ENCODE measurements around the gene PDYN. TPM values are rescaled to one million over a fixed set of nuclear protein-coding genes. Genes with fewer than 3 reads are reported as not detected.

The PDYN gene
- total and polyA plus RNA-seq, 9 of the 15 experiments (the other 6 are each of a cell fraction or from before 2014, with no cell fraction given), result not detected

DNA sequence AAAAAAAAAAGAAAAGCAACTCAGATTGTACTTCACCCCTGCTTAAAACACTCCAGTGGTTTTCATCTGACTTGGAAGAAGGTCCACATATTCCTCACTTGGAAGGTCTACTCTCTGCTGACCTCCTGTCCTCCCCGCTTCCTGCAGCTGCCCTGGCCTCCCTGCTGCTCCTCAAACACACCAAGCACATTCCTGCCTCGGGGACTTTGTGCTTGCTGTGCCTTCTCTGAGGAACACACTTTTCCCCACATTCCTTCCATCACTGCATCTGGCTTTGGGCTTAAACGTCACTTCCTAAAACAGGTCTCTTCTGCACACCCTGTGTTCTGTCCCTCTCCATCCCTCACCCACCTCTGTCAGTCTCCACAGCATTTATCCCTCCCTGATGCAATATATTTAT is 4.9 kb upstream of the PDYN start (continued):
- TF ChIP-seq, protein P1, sequence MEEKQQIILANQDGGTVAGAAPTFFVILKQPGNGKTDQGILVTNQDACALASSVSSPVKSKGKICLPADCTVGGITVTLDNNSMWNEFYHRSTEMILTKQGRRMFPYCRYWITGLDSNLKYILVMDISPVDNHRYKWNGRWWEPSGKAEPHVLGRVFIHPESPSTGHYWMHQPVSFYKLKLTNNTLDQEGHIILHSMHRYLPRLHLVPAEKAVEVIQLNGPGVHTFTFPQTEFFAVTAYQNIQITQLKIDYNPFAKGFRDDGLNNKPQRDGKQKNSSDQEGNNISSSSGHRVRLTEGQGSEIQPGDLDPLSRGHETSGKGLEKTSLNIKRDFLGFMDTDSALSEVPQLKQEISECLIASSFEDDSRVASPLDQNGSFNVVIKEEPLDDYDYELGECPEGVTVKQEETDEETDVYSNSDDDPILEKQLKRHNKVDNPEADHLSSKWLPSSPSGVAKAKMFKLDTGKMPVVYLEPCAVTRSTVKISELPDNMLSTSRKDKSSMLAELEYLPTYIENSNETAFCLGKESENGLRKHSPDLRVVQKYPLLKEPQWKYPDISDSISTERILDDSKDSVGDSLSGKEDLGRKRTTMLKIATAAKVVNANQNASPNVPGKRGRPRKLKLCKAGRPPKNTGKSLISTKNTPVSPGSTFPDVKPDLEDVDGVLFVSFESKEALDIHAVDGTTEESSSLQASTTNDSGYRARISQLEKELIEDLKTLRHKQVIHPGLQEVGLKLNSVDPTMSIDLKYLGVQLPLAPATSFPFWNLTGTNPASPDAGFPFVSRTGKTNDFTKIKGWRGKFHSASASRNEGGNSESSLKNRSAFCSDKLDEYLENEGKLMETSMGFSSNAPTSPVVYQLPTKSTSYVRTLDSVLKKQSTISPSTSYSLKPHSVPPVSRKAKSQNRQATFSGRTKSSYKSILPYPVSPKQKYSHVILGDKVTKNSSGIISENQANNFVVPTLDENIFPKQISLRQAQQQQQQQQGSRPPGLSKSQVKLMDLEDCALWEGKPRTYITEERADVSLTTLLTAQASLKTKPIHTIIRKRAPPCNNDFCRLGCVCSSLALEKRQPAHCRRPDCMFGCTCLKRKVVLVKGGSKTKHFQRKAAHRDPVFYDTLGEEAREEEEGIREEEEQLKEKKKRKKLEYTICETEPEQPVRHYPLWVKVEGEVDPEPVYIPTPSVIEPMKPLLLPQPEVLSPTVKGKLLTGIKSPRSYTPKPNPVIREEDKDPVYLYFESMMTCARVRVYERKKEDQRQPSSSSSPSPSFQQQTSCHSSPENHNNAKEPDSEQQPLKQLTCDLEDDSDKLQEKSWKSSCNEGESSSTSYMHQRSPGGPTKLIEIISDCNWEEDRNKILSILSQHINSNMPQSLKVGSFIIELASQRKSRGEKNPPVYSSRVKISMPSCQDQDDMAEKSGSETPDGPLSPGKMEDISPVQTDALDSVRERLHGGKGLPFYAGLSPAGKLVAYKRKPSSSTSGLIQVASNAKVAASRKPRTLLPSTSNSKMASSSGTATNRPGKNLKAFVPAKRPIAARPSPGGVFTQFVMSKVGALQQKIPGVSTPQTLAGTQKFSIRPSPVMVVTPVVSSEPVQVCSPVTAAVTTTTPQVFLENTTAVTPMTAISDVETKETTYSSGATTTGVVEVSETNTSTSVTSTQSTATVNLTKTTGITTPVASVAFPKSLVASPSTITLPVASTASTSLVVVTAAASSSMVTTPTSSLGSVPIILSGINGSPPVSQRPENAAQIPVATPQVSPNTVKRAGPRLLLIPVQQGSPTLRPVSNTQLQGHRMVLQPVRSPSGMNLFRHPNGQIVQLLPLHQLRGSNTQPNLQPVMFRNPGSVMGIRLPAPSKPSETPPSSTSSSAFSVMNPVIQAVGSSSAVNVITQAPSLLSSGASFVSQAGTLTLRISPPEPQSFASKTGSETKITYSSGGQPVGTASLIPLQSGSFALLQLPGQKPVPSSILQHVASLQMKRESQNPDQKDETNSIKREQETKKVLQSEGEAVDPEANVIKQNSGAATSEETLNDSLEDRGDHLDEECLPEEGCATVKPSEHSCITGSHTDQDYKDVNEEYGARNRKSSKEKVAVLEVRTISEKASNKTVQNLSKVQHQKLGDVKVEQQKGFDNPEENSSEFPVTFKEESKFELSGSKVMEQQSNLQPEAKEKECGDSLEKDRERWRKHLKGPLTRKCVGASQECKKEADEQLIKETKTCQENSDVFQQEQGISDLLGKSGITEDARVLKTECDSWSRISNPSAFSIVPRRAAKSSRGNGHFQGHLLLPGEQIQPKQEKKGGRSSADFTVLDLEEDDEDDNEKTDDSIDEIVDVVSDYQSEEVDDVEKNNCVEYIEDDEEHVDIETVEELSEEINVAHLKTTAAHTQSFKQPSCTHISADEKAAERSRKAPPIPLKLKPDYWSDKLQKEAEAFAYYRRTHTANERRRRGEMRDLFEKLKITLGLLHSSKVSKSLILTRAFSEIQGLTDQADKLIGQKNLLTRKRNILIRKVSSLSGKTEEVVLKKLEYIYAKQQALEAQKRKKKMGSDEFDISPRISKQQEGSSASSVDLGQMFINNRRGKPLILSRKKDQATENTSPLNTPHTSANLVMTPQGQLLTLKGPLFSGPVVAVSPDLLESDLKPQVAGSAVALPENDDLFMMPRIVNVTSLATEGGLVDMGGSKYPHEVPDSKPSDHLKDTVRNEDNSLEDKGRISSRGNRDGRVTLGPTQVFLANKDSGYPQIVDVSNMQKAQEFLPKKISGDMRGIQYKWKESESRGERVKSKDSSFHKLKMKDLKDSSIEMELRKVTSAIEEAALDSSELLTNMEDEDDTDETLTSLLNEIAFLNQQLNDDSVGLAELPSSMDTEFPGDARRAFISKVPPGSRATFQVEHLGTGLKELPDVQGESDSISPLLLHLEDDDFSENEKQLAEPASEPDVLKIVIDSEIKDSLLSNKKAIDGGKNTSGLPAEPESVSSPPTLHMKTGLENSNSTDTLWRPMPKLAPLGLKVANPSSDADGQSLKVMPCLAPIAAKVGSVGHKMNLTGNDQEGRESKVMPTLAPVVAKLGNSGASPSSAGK (IDR thresholded peaks at IDR 0.05), result no peak
- TF ChIP-seq, protein P2, sequence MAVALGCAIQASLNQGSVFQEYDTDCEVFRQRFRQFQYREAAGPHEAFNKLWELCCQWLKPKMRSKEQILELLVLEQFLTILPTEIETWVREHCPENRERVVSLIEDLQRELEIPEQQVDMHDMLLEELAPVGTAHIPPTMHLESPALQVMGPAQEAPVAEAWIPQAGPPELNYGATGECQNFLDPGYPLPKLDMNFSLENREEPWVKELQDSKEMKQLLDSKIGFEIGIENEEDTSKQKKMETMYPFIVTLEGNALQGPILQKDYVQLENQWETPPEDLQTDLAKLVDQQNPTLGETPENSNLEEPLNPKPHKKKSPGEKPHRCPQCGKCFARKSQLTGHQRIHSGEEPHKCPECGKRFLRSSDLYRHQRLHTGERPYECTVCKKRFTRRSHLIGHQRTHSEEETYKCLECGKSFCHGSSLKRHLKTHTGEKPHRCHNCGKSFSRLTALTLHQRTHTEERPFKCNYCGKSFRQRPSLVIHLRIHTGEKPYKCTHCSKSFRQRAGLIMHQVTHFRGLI (CRISPR knock-in tag; IDR thresholded peaks at IDR 0.05), result no peak
- TF ChIP-seq RBM14 (IDR thresholded peaks at IDR 0.05; ENCODE audit: borderline replicate concordance, insufficient read depth, low read depth, low read length), result no peak
- TF ChIP-seq SAP30 (IDR thresholded peaks at IDR 0.05; ENCODE audit: borderline replicate concordance, insufficient read depth, low read depth, low read length, poor library complexity, severe bottlenecking), result no peak
- no peak for TF ChIP-seq TAL1 (IDR thresholded peaks at IDR 0.05)
- no peak for TF ChIP-seq ZNF146 (CRISPR knock-in tag; IDR thresholded peaks at IDR 0.05; ENCODE audit: unreplicated experiment)
- no peak for TF ChIP-seq EP400 (IDR thresholded peaks at IDR 0.05)
- TF ChIP-seq, protein P3, sequence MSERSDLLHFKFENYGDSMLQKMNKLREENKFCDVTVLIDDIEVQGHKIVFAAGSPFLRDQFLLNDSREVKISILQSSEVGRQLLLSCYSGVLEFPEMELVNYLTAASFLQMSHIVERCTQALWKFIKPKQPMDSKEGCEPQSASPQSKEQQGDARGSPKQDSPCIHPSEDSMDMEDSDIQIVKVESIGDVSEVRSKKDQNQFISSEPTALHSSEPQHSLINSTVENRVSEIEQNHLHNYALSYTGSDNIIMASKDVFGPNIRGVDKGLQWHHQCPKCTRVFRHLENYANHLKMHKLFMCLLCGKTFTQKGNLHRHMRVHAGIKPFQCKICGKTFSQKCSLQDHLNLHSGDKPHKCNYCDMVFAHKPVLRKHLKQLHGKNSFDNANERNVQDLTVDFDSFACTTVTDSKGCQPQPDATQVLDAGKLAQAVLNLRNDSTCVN (CRISPR knock-in tag; IDR thresholded peaks at IDR 0.05), result no peak
- TF ChIP-seq, protein P4, sequence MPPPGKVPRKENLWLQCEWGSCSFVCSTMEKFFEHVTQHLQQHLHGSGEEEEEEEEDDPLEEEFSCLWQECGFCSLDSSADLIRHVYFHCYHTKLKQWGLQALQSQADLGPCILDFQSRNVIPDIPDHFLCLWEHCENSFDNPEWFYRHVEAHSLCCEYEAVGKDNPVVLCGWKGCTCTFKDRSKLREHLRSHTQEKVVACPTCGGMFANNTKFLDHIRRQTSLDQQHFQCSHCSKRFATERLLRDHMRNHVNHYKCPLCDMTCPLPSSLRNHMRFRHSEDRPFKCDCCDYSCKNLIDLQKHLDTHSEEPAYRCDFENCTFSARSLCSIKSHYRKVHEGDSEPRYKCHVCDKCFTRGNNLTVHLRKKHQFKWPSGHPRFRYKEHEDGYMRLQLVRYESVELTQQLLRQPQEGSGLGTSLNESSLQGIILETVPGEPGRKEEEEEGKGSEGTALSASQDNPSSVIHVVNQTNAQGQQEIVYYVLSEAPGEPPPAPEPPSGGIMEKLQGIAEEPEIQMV (tag; conservative IDR thresholded peaks at IDR 0.05; ENCODE audit: low read depth), result no peak
- TF ChIP-seq KAT7 (CRISPR knock-in tag; IDR thresholded peaks at IDR 0.05; ENCODE audit: borderline replicate concordance), result no peak

Measured in K562 (cell line).